ENCODE measurements around the gene NDUFB2.
"Not testable (repeated sequence)": the region's sequence is repeated elsewhere in the genome, so short reads cannot be mapped to it uniquely, and the experiment has no call there.

The NDUFB2 gene

DNA sequence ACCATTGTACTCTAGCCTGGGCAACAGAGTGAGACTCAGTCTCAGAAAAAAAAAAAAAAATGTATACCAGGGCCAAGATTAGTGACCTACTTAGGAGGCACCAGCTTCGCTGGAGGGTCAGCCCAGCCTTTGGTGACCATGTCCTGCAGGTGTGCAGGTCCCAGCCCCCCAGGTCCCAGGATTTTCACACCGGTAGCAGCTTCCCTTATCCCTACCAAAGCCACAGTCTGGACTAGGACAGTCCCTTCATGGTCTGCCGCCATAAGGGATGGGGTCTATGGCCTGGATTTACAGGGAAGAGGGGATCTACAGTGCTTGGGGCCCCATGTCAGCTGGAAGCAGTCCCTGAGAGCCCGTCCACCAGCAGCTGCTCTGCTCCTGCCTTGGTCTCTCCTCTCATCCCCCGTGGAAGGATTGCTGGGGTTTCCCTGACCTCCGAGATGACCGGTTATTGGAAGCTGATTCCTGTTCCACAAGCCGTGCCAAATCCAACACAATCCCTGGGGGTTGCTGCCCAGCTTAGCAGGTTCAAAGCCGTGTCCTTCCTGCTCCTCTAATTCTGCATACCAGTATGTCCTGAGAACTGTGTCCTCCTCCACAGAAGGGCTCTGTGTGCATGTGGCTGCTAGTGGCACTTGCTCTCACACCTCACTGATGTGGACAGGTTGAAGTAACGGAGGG lies 11.0 kb upstream of the NDUFB2 start:
- peak in 1 of 10 donors; percentile 33 for DNase-seq
- intact Hi-C loops (cut with DNase I), result no loop called here

DNA sequence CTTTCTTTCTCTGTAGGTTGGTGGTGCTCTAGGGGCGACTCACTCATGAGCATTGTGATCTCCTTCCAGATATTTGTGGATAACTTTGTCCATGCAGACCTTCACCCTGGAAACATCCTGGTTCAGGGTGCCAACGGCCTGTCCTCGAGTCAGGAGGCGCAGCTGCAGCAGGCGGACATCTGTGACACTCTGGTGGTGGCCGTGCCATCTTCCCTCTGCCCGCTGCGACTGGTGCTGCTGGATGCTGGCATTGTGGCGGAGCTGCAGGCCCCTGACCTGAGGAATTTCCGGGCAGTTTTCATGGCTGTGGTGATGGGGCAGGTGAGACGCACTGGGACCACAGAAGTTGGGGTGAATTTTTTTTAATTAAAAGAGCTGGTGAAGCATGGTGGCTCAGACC lies 9.6 kb upstream of the NDUFB2 start:
- DNase-seq, result peak in 1 of 10 donors; percentile 71
- intact Hi-C loops (cut with DNase I), result no loop called here

DNA sequence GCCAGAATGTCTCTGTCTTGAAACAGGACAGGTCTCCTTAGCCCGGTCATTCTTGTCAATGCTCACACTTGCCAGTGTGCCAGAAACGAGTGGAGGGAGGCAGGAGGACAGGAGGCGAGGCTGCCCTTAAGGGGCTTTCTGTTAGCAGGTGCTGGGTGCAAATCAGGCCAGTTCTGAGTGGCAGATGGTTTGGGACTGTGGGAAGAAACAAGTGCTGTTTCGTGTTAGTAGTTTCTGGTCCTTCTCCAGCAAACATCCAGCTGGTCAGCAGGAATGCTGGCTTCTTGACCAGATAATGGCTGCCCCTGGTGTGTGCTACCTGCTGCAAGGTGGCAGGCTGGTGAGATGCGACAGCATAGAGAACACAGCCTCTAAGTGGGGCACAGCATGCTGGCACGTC lies 8.2 kb upstream of the NDUFB2 start:
- intact Hi-C loops (cut with DNase I), result no loop called here

DNA sequence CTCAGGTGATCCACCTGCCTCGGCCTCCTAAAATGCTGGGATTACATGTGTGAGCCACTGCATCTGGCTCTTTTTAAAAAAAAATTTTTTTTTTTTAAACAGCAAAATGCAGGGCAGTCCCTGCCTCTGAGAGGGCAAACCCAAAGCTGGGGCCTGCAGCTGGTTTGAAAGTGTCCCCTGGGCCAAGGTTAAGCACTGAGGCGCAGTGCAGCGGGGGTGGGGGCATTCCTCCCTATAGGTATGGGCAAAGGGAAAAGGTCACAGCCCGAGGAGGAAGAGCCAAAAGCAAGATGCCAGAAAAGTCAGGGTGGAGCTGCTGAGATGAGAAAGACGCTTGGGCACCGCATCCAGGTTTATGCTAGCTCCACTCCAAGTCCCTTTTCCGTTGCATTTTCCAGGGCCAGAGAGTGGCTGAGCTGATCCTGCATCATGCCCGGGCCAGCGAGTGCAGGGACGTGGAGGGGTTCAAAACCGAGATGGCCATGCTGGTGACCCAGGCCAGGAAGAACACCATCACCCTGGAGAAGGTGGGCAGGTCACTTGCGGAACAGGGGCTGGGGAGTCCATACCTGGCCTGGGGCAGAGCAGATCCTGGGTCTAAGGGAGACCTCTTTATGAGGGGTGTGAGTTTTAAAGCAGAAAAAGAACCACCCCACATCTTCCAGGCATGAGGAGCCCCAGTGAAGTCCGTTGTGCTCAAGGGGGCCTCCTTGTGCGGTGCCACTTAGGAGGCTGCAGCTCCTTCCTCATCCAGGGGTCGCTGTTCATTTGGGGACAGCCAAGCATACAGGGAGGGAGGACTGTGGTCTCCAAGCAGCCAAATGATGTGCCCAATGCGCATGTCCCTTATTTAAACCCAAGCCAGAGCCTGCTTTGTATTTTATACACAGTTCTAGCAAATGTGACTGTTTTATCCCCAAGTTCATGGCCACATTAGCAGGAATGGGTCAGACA lies 7.0 kb upstream of the NDUFB2 start:
- intact Hi-C loops (cut with DNase I), result no loop called here

More for the DNA sequence above, 8.2 kb upstream of the NDUFB2 start:
- DNase-seq, result peak in 1 of 10 donors; percentile 33

DNA sequence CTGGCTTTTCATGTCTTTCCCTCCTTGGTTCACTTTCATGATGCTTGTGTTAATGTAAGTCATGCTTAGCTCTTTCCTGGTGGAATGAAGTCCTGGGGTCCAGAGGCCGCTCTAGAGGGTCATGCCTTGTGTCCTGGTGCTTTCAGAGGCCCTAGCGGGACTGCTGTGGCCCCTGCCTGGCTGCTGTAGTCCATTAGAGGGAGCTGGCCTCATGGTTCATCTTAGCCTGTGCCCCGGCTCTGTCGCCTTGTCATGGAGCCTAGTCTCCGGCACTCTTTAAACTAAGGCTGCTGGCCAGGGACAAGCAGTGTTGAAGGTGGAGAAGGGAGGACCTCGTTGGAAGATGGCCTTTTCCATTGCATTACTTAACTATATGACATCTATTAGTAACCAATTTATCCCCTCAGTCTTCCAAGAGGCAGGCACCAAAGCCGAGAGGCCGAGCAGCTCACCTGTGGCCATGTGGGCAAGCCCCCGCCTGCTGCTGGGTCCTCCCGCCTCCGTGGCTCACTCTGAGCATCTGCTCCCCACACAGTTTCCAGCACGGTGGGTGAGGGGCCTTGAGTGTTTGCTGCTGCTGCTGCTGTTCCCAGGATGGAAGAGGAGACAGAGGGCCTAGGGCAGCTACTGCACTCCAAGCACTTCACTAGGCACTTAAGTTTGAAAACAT lies 5.0 kb upstream of the NDUFB2 start:
- DNase-seq, result peak in 1 of 10 donors; percentile 67
- intact Hi-C loops (cut with DNase I), result no loop called here

More for the DNA sequence above, 7.0 kb upstream of the NDUFB2 start:
- DNase-seq, result peak in 1 of 10 donors; percentile 74

DNA sequence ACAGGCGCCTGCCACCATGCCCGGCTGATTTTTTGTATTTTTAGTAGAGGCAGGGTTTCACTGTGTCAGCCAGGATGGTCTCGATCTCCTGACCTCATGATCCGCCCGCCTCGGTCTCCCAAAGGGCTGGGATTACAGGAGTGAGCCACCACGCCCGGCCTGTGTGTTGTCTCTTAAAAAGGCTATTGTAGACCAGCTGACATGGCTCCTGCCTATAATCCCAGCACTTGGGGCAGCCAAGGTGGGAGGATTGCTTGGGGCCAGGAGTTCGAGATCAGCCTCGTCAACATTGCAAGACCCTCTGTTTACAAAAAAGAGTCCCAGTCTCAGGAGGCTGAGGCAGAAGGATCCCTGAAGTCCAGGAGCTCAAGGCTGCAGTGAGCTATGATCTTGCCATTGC lies 2.7 kb upstream of the NDUFB2 start:
- peak in 1 of 10 donors; percentile 76 for DNase-seq
- intact Hi-C loops (cut with DNase I), result not testable (repeated sequence)

DNA sequence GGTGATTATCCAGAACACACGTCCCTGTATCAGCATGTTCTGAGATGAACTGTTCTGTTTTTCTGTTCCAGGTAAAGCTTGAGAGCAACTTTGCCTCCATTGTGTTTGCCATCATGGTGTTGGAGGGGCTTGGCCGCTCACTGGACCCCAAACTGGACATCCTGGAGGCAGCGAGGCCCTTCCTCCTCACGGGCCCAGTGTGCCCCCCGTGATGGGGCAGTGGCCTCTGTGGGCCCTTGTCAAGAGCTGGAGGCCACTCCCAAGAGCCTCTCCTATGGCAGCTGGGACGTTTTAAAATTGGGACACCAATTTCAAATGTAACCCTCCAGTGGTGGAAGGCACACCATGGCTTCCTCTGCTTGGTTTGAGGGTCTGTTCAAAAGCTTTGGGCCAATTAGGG lies 1.9 kb upstream of the NDUFB2 start:
- intact Hi-C loops (cut with DNase I), result no loop called here

DNA sequence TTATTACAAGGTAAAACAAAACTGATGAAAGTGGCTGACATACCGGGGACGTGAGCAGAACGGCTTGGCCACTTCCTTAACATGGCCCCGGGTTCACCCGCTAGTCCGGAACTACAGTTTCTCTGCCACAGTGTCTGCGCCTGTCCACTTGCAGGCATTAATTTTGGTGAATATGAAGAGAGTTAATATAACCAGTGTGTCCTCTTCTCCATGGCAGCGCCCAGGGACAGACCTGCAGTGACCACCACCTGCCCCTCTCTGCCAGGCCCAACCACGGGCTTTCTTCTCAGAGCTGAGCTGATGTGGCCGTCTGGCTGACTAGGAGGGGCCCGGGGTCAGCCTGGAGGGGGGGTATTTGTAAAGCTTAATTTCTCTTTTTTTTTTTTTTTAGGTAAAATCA lies 1.1 kb upstream of the NDUFB2 start:
- intact Hi-C loops (cut with DNase I), result no loop called here
- peak in 2 of 10 donors; percentile 12 to 34 for DNase-seq

More for the DNA sequence above, 1.9 kb upstream of the NDUFB2 start:
- DNase-seq, result peak in 1 of 10 donors; percentile 56

DNA sequence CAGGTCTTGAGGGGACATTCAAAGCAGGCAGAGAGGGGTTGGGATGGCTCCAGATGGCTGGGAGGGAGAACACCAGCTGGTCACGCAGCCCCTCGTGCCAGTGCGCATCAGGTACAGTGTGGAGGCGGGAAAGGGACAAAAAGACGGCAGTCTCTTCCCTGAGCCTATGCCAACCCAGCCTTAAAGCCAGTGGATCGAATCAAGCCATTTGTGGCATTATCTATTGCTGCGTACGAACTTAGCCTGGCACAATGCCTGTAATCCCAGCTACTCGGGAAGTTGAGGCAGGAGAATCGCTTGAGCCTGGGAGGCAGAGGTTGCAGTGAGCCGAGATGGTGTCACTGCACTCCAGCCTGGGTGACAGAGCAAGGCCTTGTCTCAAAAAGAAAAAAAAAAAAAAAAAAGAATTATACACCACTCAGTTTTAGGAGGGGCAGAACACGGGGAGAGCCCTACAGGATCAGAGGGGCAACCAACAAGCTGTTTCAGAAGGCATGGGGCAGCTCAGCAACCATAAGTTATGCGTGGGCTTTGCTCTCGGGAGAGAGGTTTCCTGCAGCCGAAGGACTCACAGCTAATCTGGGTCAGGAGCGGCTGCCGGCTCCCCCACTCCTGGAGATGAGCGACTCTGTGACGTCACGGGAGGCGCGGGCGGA lies 356 bp upstream of the NDUFB2 start:
- DNase-seq, result peak in 9 of 10 donors; percentile 92 to 99 (median 97)
- intact Hi-C loops (cut with DNase I), result no loop called here

DNA sequence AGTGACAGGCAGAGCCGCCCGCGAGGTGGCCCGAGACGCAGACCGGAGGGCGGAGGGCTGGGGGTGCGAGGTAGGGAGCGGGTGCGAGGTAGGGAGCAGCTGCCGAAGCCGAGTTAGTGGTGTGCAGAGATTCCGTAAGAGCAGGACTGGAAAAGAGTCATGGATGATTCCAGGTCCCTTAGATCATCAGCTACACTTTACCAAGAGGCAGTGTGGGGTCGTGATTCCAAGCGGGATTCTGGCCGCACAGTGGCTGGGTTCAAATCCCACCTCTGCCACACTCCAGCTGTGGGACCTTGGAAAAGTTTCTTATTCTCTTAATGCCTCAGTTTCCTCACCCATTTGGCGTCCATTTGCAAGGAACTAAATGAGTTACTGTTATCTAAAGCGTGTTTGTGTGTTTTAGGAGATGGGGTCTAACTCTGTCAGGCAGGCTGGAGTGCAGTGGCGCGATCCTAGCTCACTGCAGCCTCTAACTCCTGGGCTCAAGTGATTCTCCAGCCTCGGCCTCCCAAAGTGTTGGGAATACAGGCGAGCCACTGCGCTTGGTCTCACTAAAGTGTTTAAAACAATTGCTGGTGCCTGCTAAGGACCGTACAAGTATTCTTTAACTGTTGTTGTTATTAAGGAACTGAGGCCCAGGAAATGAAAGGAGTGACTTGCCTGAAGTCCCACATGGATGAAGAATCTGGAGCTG lies 1.1 kb downstream of the NDUFB2 start:
- intact Hi-C loops (cut with DNase I), result loop anchor here (1.0 kb wide), 1 partner anchor 227 kb away; the partner anchor contains the start of gene BRAF
- peak in 3 of 10 donors; percentile 13 to 86 (median 43) for DNase-seq

DNA sequence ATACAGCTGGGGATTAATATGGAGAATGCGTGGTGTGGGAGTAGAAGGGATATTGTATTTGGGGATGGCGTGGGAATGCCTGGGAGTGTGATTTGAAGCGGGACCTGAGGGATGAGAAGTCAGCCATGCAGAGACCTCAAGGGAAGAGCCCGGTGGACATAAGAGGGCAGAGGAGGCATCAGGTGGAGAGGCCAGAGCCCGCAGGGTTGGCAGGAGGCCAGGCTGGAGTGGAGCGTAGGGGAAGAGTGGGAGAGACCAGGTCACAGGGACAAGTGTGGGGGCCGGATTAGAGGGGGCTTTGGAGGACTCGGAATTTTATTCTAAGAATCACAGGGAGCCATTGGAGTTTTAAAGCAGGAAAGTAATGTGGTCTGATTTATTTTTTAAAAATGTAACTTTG lies 2.0 kb downstream of the NDUFB2 start:
- intact Hi-C loops (cut with DNase I), result no loop called here
- DNase-seq, result peak in 3 of 10 donors; percentile 11 to 80 (median 74)

DNA sequence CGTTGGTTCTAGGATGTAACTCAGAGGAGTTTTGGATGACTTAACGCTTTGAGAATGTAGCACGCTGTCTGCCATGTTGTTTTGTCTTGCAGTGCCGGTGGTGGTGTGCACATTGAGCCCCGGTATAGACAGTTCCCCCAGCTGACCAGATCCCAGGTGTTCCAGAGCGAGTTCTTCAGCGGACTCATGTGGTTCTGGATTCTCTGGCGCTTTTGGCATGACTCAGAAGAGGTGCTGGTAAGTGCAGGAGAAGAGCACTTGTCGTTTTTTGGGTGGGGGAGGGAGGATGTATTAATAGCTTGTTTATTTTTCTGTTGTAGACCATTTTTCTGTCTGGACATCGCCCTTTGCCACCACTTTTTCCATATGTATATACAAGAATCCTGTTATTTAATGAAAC lies 6.3 kb downstream of the NDUFB2 start:
- no peak for DNase-seq
- intact Hi-C loops (cut with DNase I), result no loop called here

DNA sequence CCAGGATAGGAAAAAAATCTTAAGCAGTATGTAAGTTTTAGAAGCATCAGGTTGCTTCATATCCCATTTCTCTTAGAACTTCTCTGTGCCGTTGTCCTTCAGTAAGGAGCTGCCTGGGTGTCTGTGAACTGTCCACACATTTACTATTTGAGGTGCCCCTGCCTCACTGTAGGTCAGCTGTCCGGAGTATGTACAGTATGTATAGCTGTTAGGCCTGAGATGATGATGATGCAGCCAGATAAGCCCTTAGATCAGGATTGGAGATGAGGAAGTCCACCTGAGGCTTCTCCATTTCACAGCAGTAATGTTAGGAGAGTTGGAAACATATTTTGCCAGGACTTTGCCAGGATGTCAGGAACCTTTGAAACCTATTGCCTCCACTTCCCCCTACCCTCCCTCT lies 7.7 kb downstream of the NDUFB2 start:
- intact Hi-C loops (cut with DNase I), result no loop called here
- no peak for DNase-seq

DNA sequence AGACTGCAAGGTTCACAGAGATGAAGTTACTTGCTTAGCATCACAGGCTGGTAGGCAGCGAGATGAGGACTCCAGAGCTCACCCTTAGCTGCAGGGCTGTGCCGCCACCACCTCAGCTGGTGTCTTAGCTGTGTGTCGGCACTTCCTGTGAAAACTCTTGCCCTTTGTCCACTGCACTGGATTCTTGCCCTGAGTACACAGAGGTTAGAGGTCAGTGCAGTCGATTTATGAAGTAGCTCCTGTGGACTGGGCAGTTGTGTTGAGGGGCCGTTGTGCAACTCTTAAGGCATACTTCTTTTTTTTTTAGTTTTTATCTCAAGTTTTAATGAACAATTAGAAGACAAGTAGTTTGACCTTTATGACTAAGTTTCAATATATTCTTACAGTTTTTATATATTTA lies 10.6 kb downstream of the NDUFB2 start:
- DNase-seq, result no peak
- intact Hi-C loops (cut with DNase I), result no loop called here

DNA sequence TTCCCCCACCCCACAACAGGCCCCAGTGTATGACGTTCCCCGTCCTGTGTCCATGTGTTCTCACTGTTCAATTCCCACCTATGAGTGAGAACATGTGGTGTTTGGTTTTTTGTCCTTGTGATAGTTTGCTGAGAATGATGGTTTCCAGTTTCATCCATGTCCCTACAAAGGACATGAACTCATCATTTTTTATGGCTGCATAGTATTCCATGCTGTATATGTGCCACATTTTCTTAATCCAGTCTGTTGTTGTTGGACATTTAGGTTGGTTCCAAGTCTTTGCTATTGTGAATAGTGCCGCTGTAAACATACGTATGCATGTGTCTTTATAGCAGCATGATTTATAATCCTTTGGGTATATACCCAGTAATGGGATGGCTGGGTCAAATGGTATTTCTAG lies 12.3 kb downstream of the NDUFB2 start:
- intact Hi-C loops (cut with DNase I); DNase-seq: not testable (repeated sequence)

DNA sequence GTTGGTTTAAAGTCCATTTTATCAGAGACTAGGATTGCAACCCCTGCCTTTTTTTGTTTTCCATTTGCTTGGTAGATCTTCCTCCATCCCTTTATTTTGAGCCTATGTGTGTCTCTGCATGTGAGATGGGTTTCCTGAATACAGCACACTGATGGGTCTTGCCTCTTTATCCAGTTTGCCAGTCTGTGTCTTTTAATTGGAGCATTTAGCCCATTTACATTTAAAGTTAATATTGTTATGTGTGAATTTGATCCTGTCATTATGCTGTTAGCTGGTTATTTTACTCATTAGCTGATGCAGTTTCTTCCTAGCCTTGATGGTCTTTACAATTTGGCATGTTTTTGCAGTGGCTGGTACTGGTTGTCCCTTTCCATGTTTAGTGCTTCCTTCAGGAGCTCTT lies 15.9 kb downstream of the NDUFB2 start:
- DNase-seq; intact Hi-C loops (cut with DNase I): not testable (repeated sequence)

DNA sequence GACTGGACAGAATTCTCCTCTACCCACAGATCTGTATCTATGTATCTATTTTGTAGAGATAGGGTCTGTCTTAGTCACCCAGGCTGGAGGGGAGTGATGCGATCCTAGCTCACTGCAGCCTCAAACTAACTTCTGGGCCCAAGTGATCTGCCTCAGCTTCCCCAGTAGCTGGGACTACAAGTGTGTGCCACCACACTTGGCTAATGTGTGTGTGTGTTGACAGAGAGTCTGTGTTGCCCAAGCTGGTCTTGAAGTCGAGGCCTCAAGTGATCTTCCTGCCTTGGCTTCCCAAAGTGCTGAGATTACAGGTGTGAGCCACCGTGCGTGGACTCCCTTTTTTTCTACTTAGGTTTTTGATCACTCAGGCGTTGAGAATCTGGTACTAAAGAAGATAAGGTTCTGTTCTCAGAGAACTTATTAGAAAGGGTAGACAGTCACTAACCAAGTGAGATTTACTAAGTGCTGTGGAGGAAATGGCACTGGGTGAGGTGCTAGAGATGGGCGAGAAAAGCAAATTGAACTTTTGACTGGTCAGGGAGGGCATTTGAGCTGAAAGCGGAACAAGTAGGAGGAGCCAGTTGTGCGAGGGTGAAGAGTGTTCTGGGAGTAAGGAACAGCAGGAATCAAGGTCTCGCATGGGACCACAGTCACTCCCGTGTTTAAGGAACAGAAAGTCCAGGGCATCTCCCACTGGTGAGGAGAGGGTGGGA lies 18.0 kb downstream of the NDUFB2 start:
- intact Hi-C loops (cut with DNase I), result no loop called here
- DNase-seq, result no peak

DNA sequence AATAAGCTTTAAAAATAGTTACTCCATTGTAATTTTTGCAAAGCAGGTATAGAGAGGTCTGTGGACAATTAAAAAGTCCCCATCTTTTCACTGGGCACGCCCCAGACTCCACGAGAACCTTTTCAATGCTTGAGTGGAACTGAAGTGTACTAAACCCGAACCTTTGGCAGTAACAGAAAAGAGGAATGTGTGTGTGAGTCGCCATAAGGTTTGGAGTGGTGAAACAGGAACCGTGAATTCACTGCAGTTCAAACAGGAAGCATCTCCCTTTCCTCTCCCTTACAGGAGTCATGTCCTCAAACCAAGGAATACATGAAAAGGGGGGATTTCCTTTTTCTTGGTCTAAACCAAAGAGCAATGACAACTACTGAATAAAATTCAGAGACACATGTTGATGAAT lies 23.2 kb downstream of the NDUFB2 start:
- no peak for DNase-seq
- intact Hi-C loops (cut with DNase I), result no loop called here

DNA sequence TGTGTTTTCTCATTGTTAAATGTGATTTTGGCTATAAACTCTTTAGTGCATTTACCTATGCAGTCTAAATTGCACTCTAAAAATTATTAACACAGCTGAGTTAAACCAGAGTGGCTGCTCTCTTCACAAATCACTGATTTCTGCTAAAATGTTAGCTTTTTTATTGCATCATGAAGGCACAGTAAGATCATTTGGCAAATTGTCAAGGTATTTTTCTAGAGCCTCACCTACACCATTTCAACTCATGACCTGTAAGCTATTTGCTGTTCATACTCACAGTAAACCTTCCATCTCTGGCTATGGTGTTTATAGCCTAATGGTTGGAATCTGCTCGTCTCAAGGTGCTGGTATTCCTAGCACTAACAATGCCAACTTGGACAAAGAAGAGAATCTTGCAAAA lies 25.7 kb downstream of the NDUFB2 start:
- no peak for DNase-seq
- intact Hi-C loops (cut with DNase I), result no loop called here

All from posterior cingulate gyrus (tissue), 11 donors.